SK-N-MC (cell line): Measurements from ENCODE around the gene SVOPL.

Experiments
- DNase-seq: peaks from one replicate; pipeline ENCODE4 v3.0.0-alpha.2; 2011; ENCODE audit warnings: low read depth, low spot score
- H3K27ac ChIP-seq: fragments of 200-600 bp; sonication (generic); 2 replicates; pipeline ENCODE4 v1.5.1; 2016; ENCODE audit warnings: mixed run types
- H3K36me3 ChIP-seq: fragments of 200-600 bp; sonication (generic); 2 replicates; pipeline ENCODE4 v1.6.1; 2017; ENCODE audit warnings: antibody characterized with exemption, low read length, mixed read lengths; ENCODE audit not compliant: insufficient read depth
- H3K4me3 ChIP-seq: fragments of 200-600 bp; sonication (generic); 2 replicates; pipeline ENCODE4 v1.5.1; 2016
- H3K9ac ChIP-seq: fragments of 200-600 bp; sonication (generic); 2 replicates; pipeline ENCODE4 v1.8.0; 2017; ENCODE audit warnings: mixed run types, mixed read lengths; ENCODE audit not compliant: insufficient read length
- H3K9me3 ChIP-seq: fragments of 200-600 bp; sonication (generic); 2 replicates; pipeline ENCODE4 v1.6.1; 2017; ENCODE audit warnings: low read depth, mild to moderate bottlenecking, antibody characterized with exemption, low read length, moderate library complexity, mixed read lengths
- EZH2 ChIP-seq: fragments of 200-600 bp; sonication (generic); IDR thresholded peaks from one replicate; pipeline ENCODE4 v1.6.1; 2017; ENCODE audit warnings: antibody characterized with exemption
- FOXP2 ChIP-seq: optimal IDR thresholded peaks from 2 replicates; pipeline ENCODE3; 2011; ENCODE audit warnings: mild to moderate bottlenecking, moderate library complexity; ENCODE audit not compliant: insufficient read depth; ENCODE audit errors: extremely low read length, control extremely low read depth
- POLR2AphosphoS5 ChIP-seq: IDR thresholded peaks from 2 replicates; pipeline ENCODE4 v1.6.1; 2012; ENCODE audit warnings: mild to moderate bottlenecking, low read depth, low read length, borderline replicate concordance

Gene SVOPL

DNA sequence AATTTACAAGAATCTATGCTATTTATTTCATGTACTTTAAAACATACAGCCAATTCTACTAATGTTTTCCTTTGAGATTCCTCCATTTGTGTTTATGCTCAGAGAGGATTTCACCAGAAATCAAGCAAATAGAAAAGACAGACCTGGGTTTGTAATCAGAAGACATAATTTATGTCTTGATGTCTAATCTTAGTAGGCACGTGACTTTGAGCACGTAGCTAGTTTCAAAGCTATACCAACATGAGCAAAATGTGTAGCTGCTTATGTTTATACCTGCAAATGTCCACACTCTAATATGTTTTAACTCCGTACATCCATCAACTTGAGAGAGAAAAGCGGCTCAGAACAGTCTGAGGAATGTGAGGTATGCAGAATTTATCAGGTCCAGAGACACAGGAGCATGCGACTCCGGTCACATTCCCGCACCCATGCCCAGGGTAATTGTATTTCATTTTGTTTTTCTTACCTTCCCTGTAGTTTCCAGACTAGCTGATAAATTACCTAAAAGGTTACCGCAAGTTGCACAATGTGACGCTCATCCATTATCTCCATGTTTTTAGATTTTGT, 40.0 kb downstream of the SVOPL start:
- Histone ChIP-seq H3K4me3 (no peak overlapping the region), H3K9me3 (no peaks in the 10 kb centered on the region), H3K27ac (no peak overlapping the region), H3K36me3 (no peaks in the 10 kb centered on the region), H3K9ac (no peak overlapping the region)
- TF ChIP-seq FOXP2 (no peak), POLR2AphosphoS5 (no peak)
- DNase-seq = no peak

DNA sequence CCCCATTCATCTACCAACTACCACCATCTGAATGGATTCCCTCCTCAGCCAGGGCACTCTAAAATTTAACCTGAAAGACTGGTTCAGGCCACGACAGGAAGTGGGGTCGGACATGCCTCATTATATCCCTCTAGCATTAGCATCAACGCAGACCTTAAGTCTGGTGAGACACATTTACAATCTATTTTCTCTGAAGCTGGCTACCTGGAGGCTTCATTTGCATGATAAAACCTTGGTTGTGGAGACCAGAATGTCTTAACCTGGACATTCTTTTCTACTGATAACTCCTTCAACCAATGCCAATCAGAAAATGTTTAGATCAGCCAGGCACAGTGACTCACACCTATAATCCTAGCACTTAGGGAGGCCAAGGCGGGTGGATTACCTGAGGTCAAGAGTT, 42.3 kb downstream of the SVOPL start:
- TF ChIP-seq EZH2 (no peak), FOXP2 (no peak), POLR2AphosphoS5 (no peak)

DNA sequence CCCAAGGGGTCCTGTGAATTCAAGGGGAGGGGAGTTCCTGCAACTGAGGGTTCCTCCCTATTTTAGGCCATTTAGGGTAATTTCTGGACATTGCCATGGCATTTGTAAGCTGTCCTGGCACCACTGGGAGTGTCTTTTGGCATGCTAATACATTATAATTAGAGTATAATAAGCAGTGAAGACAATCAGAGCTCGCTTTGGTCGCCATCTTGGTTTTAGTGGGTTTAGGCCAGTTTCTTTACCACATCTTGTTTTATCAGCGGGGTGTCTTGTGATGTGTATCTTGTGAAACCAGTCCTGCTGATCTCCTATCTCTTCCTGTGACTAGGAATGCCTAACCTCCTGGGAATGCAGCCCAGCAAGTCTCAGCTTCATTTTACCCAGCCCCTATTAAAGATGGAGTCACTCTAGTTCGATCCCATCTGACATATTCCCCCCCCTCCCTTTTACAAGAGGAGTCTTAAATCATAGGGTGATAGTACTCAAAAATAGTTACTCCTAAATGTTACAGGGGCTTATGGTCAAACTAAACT, 43.2 kb downstream of the SVOPL start:
- Histone ChIP-seq H3K9me3 (no peaks in the 10 kb centered on the region), H3K4me3 (no peak overlapping the region), H3K9ac (no peak overlapping the region), H3K27ac (no peak overlapping the region), H3K36me3 (no peaks in the 10 kb centered on the region)
- TF ChIP-seq EZH2 (no peak), POLR2AphosphoS5 (no peak), FOXP2 (no peak)
- no peak for DNase-seq

More for the DNA sequence above, 42.3 kb downstream of the SVOPL start:
- no peak for DNase-seq
- Histone ChIP-seq H3K36me3 (no peaks in the 10 kb centered on the region), H3K4me3 (no peak overlapping the region), H3K9me3 (no peaks in the 10 kb centered on the region), H3K27ac (no peak overlapping the region), H3K9ac (no peak overlapping the region)

DNA sequence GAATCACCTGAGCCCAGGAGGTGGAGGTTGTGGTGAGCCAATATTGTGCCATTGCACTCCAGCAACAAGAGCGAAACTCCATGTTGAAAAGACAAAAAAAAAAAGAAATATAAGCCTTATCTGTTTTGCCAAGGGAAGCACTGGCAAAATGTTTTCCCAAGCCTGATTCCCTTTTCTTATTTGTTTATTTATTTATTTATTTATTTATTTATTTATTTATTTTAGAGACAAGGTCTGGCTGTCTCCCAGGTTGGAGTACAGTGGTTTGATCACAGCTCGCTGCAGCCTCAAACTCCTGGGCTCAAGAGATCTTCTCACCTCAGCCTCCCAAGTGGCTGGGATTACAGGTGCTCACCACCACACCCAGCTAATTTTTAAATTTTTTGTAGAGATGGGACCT, 44.2 kb downstream of the SVOPL start:
- no peaks in the 10 kb centered on the region for H3K36me3 ChIP-seq
- no peak overlapping the region for H3K9ac ChIP-seq
- H3K4me3 ChIP-seq = no peak overlapping the region
- TF ChIP-seq EZH2 (no peak), FOXP2 (no peak), POLR2AphosphoS5 (no peak)
- no peaks in the 10 kb centered on the region for H3K9me3 ChIP-seq
- no peak overlapping the region for H3K27ac ChIP-seq
- DNase-seq = no peak

DNA sequence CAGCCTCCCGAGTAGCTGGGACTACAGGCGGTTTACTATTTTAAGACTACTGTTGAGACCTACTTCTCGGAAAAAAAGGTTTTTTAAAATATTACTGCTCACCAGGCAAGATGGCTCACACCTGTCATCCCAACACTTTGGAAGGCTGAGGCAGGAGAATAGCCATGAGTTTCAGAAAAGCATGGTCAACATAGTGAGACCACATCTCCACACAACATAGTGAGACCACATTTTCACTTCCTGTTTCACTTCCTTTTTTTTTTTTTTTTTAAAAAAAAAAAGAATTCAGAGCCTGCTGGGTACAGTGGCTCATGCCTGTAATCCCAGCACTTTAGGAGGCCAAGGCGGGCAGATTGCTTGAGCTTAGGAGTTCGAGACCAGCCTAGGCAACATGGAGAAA, 46.5 kb downstream of the SVOPL start:
- H3K36me3 ChIP-seq = no peaks in the 10 kb centered on the region
- no peak for TF ChIP-seq FOXP2
- no peak for TF ChIP-seq POLR2AphosphoS5
- H3K9ac ChIP-seq = no peak overlapping the region
- no peak for DNase-seq
- no peak overlapping the region for H3K4me3 ChIP-seq
- H3K9me3 ChIP-seq = no peaks in the 10 kb centered on the region
- H3K27ac ChIP-seq = no peak overlapping the region

DNA sequence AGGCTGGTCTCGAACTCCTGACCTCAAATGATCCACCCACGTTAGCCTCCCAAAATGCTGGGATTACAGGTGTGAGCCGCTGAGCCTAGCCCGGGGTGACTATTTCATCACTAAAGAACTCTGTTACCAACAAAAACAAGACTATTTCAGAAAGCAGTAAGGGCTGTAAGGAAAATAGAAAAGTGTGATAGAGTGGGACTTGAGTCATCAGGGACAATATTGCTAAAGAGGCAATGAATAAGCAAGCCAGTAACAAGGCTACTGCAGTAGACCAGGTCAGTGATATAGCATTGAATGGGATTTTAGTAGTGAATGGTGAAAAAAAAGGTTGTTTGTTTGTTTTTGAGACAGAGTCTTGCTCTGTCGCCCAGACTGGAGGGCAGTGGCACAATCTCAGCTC, 51.7 kb downstream of the SVOPL start:
- H3K9ac ChIP-seq = no peak overlapping the region
- TF ChIP-seq POLR2AphosphoS5 (no peak), EZH2 (no peak), FOXP2 (no peak)
- no peak for DNase-seq
- no peak overlapping the region for H3K4me3 ChIP-seq
- no peak overlapping the region for H3K27ac ChIP-seq
- H3K9me3 ChIP-seq = no peaks in the 10 kb centered on the region
- H3K36me3 ChIP-seq = no peaks in the 10 kb centered on the region

DNA sequence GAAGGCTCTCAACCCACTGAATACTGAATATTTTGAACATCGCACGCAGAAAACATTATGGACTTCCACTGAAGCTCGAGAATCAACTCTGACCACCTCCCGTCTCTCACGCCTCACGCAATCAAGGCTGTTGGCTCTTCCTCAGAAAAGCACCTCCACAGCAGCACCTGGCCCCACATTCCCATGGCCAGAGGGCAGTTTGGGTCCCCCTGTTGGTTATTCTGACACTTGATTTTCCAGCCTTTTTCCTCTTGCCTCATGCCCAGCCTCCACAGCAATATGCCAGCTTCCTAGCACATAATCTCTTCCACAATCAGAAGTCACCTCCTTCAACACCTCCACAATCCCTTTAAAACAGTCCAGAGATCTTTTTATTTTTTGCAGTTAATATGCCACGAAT, 55.9 kb downstream of the SVOPL start:
- Histone ChIP-seq H3K9me3 (no peaks in the 10 kb centered on the region), H3K27ac (no peak overlapping the region), H3K36me3 (no peaks in the 10 kb centered on the region), H3K9ac (no peak overlapping the region), H3K4me3 (no peak overlapping the region)
- no peak for DNase-seq
- TF ChIP-seq EZH2 (no peak), POLR2AphosphoS5 (no peak), FOXP2 (no peak)

DNA sequence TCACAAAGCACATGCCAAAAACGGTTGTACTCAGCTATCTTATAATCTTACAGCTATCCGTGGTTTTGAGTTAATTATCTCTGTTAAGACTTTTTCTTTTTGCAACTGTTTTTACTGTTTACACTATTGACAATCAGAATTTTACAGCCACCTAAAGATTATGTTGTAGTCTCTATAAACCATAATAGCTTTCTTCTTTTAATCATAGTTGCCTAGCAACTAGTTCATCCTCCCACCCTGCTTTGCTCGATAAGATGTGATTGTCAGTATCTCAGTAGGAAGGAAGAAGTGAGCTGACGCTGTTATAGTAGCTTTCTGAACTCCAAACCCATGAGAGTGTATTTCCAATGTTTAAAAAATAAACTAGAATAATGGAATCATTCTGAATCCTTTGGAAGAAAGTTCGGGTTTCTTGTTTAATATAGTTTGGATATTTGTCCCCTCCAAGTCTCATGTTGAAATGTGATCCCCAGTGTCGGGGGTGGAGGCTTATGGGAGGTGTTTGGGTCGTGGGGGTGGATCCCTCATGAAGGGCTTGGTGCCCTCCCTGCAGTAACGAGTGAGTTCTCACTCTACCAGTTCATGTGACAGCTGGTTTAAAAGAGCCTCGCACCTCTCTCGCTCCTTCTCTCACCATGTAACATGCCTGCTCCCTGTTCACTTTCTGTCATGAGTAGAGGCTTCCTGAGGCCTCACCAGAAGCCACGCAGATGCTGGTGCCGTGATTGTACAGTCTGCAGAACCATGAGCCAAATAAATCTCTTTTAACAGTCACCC, 68.1 kb downstream of the SVOPL start:
- DNase-seq = no peak
- Histone ChIP-seq H3K27ac (no peak overlapping the region), H3K9me3 (no peaks in the 10 kb centered on the region), H3K36me3 (no peaks in the 10 kb centered on the region), H3K9ac (no peak overlapping the region), H3K4me3 (no peak overlapping the region)
- no peak for TF ChIP-seq POLR2AphosphoS5
- no peak for TF ChIP-seq FOXP2
- no peak for TF ChIP-seq EZH2

DNA sequence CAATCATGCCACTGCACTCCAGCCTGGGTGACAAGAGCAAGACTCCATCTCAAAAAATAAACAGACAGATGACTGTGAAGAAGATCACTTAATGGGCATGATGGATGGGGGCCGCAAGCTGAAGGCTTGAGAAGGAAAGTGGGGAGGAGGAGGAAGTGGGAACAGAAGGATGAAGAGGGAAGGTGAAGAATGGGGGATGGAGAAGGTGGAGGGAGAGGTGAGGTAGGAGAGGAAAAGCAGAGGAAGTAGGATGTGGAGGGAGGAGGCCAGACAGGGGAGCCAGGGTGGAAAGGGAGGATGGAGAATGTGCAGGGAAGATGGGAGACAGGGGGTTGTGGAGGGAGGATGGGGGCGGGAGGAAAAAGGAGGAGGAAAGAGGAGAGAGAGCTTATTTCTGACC, 68.8 kb downstream of the SVOPL start:
- TF ChIP-seq POLR2AphosphoS5 = no peak
- no peak for TF ChIP-seq FOXP2
- TF ChIP-seq EZH2 = no peak
- Histone ChIP-seq H3K9ac (no peak overlapping the region), H3K27ac (no peak overlapping the region), H3K4me3 (no peak overlapping the region), H3K9me3 (no peaks in the 10 kb centered on the region), H3K36me3 (no peaks in the 10 kb centered on the region)
- DNase-seq = no peak
